Measurements from ENCODE around the gene FAM83E.

DNA sequence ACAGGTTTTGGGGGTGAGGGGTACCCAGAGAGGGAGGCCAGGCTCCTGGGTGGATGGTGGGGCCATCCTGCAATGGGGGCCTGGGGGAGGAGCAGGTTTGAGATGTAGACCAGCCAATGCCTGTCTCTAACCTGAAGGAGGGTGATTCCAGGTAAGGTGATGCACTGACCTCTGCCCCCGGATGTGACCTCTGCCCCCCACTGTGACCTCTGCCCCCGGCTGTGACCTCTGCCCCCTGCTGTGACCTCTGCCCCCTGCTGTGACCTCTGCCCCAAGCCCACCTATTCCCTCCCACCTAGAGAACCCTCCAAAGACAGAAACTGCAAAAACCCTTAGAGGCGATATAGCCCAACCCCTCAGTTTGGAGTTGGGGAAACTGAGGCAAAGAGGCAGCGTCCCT is 18.6 kb downstream of the FAM83E start:
- TF ChIP-seq, protein P1, sequence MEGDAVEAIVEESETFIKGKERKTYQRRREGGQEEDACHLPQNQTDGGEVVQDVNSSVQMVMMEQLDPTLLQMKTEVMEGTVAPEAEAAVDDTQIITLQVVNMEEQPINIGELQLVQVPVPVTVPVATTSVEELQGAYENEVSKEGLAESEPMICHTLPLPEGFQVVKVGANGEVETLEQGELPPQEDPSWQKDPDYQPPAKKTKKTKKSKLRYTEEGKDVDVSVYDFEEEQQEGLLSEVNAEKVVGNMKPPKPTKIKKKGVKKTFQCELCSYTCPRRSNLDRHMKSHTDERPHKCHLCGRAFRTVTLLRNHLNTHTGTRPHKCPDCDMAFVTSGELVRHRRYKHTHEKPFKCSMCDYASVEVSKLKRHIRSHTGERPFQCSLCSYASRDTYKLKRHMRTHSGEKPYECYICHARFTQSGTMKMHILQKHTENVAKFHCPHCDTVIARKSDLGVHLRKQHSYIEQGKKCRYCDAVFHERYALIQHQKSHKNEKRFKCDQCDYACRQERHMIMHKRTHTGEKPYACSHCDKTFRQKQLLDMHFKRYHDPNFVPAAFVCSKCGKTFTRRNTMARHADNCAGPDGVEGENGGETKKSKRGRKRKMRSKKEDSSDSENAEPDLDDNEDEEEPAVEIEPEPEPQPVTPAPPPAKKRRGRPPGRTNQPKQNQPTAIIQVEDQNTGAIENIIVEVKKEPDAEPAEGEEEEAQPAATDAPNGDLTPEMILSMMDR (IDR thresholded peaks at IDR 0.05; ENCODE audit: control extremely low read depth in 1 of 3, insufficient read depth in 1 of 3, low read depth in 1 of 3, low read length in 3 of 3) = no peak
- TF ChIP-seq POLR2A (IDR thresholded peaks at IDR 0.05; ENCODE audit: control extremely low read depth in 1 of 2, low read depth in 2 of 2, low read length in 2 of 2) (no peak), KDM4A (IDR thresholded peaks at IDR 0.05; ENCODE audit: low read depth, low read length, severe bottlenecking) (no peak), TAF1 (IDR thresholded peaks at IDR 0.05; ENCODE audit: low read depth, low read length) (no peak), RBBP5 (IDR thresholded peaks at IDR 0.05; ENCODE audit: borderline replicate concordance, low read depth, low read length) (no peak), CBX5 (IDR thresholded peaks at IDR 0.05; ENCODE audit: low read depth, low read length) (no peak), EZH2 (IDR thresholded peaks at IDR 0.05; ENCODE audit: low read depth, low read length, severe bottlenecking) (no peak), GABPA (IDR thresholded peaks at IDR 0.05; ENCODE audit: borderline replicate concordance, insufficient read depth, low read length) (no peak), MAX (IDR thresholded peaks at IDR 0.05) (no peak), YY1 (IDR thresholded peaks at IDR 0.05; ENCODE audit: low read depth, low read length) (no peak), POLR2AphosphoS5 (IDR thresholded peaks at IDR 0.05; ENCODE audit: low read depth, low read length) (no peak)
- TF ChIP-seq, protein P2, sequence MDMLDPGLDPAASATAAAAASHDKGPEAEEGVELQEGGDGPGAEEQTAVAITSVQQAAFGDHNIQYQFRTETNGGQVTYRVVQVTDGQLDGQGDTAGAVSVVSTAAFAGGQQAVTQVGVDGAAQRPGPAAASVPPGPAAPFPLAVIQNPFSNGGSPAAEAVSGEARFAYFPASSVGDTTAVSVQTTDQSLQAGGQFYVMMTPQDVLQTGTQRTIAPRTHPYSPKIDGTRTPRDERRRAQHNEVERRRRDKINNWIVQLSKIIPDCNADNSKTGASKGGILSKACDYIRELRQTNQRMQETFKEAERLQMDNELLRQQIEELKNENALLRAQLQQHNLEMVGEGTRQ (IDR thresholded peaks at IDR 0.05; ENCODE audit: low read length) = no peak
